NOMO-1 treated with dmso at 0.1 percent for 144 hours (cell line): Measurements from ENCODE around the gene CENPC.
"Not testable (repeated sequence)": the region's sequence is repeated elsewhere in the genome, so short reads cannot be mapped to it uniquely, and the experiment has no call there.

ENCODE experiments used
- DNase-seq: peaks from one replicate; lab custom pipeline; 2025; ENCODE audit not compliant: unreplicated experiment; lab: John Stamatoyannopoulos, UW

Gene CENPC

DNA sequence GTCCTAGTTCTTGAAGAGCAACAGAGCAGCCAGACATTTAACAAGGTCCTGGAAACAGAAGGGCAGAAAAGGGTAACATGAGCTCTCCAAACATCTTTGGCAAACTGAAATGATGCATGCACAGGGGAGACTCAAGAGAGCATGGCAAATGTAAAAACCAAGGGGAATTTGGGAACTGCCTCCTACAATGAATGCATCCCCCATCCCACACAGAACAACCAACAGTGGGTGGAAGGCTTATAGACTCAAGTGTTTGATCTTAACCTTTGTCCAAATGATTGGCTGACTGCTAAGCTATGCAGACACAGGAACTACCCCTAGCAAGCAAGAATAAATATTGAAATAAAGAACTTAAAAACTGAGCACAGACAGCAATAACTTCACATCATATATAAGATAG is 74.4 kb downstream of the CENPC start:
- no peak for DNase-seq

DNA sequence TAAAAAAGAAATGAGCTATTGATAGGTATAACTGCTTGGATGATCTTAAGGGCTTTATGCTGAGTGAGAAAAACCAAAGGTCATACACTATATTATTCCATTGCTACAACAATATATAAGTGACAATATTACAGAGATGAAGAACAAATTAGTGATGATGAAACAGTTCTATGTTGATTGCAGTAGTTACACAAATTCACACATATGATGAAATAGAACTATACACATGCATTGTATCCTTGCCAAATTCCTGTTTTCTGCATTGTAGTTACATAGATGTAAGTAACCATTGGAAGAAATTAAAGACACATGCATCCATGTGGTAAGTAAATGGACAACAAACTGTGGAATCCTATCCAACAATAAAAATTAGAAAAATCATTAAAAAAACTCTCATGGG is 76.5 kb downstream of the CENPC start:
- no peak for DNase-seq

DNA sequence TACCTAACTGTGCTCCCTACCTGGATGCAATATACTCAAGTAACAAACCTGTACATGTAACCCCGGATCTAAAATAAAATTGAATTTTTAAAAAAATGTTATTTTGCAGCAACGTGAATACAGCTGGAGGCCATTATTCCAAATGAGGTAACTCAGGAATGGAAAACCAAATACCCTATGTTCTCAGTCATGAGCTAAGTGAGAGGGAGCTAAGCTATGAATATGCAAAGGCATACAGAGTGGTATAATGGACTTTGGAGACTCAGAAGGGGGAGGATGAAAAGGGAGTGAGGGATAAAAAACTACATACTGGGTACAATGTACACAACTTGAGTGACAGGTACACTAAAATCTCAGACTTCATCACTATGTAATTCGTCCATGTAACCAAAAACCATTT is 78.6 kb downstream of the CENPC start:
- DNase-seq: no peak

DNA sequence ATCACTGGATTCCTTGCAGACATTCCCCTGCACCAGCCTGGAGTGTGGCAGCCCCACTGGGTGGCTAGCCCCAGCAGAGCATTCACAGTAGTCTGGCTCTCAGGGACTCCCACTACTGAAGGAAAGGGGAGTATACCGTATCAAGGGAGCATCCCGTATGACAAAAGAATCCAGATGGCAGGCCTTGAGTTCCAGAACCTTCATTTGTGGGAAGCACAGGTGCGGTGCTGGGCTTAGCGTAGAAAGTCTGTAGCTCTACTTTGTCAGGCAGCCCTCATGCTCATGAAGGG is 79.6 kb downstream of the CENPC start:
- DNase-seq: no peak

DNA sequence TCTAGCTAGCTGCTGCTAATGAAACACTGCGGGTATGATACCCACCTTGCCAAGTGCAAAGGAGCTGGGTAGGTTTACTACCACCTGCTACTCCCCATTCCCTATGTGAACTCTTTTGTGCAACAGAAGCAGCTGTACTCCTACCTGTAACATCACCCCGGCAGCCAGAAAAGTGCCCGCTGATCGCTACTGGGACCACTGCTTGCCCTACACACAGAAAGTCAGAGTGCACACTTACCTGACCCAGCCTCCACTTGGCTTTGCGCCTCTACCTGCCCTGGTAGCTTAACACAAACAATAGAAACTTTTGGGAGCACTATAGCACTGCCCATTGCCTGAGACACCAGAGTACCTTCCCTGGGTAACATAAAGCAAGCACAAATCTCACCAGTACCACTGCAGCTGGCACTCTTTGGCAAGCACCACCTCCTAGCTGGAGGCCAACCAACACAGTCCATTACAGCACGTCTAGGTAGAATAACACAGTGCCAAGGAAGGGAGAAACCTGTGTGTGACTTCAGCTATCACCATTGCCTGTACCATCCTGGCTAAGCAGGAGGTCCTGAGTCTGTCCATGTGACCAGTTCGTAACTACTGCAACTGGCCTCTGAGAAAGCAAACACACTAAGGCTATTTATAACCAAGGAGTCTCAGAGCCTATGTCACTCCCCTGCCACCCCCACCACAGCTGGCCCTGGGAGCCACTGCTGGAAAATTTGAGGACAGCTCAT is 80.1 kb downstream of the CENPC start:
- DNase-seq: no peak

DNA sequence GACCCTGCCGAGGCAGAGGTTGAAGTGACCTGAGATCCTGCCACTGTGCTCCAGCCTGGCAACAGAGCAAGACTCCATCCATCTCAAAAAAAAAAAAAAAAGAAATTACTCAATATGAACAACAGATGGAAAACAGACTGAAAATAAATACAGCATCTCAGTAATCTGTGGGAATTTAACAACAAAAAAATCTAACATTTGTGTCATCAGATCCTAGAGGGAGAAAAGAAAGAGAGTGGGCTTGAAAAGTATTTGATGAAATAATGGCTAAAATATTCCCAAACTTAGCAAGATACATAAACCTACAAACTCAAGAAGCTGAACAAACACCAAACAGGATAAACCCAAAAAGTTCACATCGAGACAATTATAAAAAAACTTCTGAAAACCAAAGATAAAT is 84.7 kb downstream of the CENPC start:
- no peak for DNase-seq

DNA sequence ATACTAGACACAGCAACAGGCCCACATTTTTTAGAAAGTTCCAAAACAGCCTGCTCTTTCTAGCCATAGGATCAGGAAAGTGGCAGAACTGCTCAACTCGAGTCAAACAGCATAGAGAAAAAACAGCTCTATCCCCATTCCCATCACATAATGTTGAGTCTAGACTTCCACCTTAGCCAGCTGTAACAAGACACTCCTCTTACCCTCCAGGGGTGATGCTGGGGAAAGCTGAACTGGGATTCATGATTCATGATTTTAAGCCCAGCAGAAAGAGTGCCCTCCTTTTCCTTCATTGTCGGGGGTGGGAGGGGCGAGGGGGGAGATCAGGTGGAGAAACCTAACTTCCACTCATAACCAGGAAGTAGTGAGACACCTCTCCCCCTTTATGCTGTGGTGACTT is 86.1 kb downstream of the CENPC start:
- no peak for DNase-seq

DNA sequence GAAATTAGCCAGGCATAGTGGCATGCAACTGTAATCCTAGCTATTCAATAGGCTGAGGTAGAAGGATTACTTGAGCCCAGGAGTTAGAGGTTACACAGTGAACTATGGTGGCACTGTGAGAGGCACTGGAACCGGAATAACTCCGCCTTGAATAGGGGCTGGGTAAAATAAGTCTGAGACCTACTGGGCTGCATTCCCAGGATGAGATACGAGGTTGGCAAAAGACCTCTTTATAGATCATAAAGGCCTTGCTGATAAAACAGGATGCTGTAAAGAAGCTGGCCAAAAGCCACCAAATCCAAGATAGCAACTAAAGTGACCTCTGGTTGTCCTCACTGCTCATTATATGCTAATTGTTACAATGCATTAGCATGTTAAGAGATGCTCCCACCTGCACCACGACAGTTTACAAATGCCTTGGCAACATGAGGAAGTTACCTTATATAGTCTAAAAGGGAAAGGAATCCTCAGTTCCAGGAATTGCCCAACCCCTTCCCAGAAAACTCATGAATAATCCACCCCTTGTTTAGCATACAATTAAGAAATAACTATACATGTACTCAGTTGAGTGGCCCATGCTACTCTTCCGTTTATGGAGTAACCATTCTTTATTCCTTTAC is 88.6 kb downstream of the CENPC start:
- no peak for DNase-seq

DNA sequence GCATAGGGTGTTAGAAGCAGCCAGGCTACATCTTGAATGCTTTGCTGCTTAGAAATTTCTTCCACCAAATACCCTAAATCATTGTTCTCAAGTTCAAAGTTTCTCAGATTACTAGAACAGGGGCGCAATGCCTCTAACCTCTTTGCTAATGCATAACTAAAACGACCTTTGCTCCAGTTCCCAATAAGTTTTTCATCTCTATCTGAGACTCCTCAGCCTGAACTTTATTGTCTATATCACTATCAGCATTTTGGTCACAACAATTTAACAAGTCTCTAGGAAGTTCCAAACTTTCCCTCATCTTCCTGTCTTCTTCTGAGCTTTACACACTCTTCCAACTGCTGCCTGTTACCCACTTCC is 92.5 kb downstream of the CENPC start:
- not testable (repeated sequence) for DNase-seq

DNA sequence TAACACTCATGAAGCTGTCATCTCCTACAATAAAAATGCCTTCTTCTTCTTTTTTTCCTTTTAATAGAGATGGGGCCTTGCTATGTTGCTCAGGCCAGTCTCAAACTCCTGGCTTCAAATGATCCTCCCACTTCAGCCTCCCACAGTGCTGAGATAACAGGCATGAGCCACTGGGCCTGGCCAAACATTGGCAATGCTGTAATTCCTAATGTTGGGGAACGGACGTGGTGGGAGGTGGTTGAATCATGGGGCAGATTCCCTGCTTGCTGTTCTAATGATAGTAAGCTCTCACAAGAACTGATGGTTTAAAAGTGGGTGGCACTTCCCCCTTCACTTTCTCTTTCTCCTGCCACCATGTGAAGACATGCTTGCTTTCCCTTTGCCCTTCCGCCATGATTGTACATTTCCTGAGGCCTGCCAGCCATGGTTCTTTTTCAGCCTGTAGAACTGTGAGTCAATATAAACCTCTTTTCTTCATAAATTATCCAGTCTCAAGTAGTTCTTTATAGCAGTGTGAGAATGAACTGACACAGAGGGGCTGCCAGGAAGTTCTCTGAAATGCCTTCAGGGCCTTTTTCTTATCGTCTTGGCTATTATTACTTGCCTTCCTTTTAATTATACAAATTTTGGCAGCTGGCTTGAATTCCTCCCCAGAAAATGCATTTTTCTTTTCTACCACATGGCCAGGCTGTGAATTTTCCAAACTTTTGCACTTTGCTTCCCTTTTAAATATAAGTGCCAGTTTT is 93.0 kb downstream of the CENPC start:
- DNase-seq: no peak

DNA sequence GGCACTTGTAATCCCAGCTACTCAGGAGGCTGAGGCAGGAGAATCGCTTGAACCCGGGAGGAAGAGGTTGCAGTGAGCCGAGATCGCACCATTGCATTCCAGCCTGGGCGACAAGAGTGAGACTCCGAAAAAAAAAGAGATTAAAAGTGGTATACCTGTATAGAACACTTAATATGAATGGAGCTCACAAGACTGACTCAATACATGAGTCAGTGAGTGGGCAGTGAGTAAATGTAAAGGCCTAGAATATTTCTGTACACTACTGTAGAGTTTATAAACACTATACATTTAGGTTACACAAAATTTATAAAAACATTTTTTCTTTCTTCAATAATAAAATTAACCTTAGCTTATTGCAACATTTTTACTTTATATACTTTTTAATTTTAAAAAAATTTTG is 93.8 kb downstream of the CENPC start:
- no peak for DNase-seq

DNA sequence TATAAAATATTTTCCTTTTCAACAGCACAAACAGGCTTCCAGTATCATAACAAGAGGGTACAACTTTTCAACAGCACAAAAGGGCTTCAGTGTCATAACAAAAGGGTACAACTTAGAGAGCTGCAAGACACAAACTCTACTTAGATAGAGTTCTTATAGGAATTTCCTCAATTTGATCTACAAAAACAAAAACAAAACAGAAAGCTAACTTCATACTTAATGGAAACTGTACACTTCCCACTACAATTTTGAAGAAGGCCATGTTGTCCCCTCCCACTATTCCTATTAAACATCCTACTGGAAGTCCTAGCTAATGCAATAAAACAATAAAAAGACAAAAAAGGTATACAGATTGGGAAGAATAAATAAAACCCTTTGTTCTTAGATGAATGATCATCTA is 96.7 kb downstream of the CENPC start:
- DNase-seq: no peak

DNA sequence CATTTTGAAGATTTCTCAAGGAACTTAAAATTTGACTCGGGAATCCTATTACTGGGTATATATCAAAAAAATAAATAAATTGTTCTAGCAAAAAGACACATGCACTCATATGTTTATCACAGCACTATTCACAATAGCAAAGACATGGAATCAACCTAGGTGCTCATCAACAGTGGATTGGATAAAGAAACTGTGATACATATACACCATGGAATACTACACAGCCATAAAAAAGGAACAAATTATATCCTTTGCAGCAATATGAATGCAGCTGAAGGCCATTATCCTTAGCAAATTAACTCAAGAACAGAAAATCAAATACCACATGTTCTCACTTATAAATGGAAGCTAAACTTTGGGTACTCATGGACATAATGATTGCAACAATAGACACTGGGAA is 97.4 kb downstream of the CENPC start:
- no peak for DNase-seq

DNA sequence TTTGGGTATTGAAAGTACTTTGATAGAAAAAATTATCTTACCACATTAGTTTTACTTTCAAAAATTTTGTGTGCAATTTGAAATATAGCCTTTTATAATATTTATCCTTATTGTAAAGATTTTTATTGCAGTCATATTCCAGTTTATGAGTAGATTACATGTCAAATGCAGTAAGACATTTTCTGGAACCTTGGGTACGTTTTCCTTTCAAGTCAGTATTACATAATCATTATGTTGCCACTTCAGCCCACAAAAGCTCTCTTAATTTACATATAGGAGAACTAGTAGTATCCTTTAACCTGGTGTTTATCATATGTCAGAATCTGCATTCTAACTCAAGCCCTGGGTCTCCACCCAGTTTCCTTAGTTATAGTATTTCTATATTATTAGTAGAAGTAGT is 98.5 kb downstream of the CENPC start:
- DNase-seq: no peak

DNA sequence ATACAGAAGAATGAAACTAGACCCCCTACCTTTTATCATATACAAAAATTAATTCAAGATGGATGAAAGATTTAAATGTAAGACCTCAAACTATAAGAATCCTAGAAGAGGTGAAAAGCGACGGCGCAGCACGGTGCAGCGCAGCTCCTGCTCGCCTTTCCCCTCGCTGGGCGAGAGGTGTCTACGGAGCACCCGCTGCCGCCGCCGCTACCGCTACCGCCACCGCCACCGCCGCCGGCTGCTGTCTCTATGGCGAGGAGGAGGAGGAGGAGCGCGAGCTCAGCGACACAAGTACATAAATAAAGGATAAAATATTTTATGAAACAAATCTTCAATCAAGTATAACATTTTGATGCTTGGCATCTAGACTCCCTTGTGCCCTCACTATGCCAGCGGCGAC is 99.4 kb downstream of the CENPC start:
- not testable (repeated sequence) for DNase-seq

DNA sequence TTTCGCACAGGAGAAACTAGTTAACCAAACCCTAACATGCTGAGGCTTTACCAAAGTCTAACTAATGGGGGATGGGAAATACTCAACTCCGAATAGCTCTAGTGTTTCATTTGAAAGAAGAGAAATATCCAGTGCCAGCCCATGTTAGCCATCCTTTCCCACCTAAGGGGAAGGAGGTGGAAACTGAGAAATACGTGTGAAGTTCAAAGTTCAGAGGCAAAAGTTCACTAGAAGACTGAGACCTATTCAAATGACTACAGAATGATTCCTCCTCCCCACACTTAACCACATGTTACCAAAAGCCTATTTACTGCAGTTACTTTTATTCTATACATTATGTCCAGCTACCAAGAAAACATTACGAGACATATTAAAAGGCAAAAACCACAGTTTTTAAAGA is 106.3 kb downstream of the CENPC start:
- DNase-seq: no peak

DNA sequence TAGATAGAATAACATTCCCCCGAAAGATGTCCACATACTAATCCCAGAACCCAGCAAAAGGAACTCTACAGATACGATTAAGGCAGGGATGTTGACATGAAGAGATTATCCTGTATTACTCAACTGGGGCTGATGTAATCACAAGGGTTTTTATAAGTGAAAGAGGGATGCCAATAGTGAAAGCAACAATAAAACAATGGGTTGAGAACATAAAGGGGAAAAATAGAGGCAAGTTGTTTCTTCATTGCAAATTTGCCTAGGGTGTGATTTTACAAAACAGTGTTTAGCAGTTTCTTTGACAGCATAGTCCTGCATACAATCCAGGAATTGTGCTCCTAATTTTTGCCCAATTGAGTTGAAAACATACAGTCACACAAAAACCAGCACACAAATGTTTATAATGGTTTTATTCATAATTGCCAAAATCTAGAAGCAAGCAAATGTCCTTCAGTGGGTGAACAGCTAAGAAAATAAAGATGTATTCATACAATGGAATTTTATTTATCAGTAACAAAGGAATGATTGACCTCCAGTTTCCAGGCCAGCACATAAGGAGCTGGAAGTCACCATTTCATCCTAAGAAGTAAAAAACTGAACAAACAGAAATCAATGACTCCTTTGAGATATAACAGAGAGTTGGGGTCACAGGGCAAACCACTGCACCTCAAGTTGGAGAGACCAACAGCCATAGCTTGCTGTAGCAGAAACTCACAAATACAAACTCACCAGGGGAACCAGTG is 107.2 kb downstream of the CENPC start:
- no peak for DNase-seq

DNA sequence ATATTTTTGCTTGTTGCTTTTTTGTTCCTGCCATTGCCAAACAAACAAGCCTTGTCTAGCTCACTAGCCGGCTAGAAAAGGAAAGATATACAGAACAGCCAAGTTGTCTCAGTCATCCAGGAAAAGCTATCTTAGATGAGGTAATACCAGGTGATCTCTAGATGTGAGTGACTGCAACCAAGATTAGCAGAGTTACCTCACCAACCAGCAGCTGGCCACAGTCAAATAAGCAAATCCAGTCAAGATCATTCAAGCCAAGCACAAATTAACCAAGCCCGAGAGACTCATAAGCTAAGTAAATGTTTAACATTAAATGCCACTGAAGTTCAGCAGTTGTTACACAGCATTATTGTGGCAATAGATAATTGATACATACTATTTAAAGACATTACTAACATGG is 108.6 kb downstream of the CENPC start:
- no peak for DNase-seq

DNA sequence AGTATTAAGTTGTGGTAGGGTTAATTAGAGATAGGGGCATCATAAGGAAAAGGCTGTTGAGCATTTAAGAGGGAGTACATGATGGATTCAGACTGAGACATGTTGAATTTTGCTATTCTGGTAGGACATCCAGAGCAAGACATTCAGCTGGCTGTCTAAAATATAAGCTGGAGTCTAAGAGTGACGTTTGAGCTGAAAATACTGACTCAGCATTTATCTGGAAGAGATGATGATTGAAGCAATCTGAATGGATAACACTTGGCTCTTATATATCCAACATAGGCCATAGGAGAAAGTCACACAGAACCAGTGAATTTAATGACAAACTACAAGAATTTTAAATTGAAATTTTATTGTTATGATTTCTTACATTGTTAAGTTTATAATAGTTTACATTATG is 114.3 kb downstream of the CENPC start:
- no peak for DNase-seq

DNA sequence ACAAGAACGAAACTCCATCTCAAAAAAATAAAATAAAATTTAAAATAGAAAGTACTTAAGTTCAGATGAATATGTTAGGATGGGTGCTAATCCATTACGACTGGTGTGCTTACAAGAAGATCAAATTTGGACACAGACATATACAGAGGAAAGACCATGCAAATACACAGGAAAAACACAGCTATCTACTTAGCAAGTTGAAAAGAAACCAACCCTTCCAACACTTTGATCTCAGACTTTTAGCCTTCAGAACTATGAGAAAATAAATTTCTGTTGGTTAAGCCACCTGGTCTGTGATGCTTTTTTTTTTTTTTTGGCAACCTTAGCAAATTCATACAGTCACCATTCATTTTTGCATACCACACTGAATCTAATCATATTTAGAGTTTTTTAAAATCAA is 116.5 kb downstream of the CENPC start:
- DNase-seq: no peak
